ENCODE data around the gene RELCH.
"Not testable (repeated sequence)": the region's sequence is repeated elsewhere in the genome, so short reads cannot be mapped to it uniquely, and the experiment has no call there.

RELCH gene, protein sequence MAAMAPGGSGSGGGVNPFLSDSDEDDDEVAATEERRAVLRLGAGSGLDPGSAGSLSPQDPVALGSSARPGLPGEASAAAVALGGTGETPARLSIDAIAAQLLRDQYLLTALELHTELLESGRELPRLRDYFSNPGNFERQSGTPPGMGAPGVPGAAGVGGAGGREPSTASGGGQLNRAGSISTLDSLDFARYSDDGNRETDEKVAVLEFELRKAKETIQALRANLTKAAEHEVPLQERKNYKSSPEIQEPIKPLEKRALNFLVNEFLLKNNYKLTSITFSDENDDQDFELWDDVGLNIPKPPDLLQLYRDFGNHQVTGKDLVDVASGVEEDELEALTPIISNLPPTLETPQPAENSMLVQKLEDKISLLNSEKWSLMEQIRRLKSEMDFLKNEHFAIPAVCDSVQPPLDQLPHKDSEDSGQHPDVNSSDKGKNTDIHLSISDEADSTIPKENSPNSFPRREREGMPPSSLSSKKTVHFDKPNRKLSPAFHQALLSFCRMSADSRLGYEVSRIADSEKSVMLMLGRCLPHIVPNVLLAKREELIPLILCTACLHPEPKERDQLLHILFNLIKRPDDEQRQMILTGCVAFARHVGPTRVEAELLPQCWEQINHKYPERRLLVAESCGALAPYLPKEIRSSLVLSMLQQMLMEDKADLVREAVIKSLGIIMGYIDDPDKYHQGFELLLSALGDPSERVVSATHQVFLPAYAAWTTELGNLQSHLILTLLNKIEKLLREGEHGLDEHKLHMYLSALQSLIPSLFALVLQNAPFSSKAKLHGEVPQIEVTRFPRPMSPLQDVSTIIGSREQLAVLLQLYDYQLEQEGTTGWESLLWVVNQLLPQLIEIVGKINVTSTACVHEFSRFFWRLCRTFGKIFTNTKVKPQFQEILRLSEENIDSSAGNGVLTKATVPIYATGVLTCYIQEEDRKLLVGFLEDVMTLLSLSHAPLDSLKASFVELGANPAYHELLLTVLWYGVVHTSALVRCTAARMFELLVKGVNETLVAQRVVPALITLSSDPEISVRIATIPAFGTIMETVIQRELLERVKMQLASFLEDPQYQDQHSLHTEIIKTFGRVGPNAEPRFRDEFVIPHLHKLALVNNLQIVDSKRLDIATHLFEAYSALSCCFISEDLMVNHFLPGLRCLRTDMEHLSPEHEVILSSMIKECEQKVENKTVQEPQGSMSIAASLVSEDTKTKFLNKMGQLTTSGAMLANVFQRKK

DNA sequence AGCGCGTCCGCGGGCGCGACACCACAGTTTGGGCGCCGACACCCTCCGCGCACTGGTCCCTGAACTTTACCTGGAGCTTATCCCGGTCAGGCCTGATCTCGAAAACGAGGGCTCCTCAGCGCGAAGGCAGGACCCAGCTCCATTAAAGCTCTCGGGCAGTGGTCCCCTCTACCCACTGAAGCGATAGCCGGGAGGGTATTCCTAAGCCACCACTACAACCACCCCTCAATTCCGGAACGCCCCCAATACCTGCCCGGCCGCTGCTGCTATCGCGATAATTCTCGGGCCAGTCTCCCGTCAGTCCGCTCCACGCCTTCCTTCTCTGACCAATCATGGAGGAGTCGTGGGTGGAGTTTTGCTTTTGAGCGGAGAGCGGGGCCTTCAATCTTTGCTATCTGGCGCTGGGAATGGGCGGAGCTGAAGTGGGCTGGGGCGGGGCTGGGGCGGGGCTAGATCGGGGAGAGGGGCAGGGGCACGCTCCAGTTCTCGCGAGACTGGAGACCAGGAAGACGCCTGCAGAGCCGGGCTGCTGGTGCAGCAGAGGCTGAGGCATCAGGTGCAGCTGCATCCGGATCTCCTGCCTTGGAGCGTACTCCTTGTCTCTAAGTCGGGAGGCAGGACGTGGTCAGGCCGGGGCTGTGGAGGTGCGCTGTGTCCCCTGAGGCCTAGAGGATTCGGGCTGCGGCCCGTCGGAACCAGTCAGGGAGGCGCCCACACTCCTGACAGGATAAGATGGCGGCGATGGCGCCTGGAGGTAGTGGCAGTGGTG lies at the start of gene RELCH, which contains the start of gene PIGN:
RELCH (plus strand) TSS at position 482 of the 769 bp plus-strand sequence; CDS start at position 733, 251 bp downstream.
PIGN (minus strand) TSS at position 283 of the 769 bp plus-strand sequence. CDS start 25,703 bp downstream, outside the sequence.
- peak; percentile 98 for DNase-seq (ENCODE audit: low spot score)

DNA sequence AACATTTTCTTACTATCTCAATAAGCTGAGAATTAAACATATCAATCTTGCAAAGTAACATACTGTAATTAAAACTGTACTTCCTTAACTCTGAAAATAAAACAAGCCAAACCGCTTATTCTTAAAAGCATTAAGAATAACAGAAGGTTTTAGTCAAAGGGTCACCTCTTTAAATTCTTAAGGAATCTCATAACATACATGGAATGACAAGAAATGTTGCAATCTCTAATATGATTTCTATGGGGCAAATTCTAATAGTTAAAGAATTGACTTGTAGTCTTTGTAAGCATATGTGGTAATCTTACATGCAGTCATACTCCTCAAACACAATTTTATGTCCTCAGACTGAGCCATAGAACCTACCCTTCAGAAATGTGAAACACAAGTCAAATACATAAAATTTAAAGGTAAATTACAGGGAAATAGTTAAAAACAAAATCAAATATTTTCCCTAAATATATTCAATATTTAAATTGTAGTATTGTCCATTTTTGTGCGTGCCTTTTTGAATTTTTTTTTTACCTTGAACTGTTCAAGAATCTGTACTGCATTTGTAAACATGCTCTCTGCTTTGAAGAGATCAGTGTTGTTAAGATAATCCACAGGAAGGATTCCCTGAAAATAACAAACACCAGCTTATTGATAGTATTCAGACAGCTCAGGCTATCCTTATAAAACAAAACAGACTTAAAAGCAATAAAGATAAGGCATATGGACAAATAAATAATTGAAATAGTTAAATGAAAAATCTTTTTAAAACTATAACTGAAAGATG lies 48.4 kb upstream of the RELCH start:
- DNase-seq (ENCODE audit: low spot score), result no peak

DNA sequence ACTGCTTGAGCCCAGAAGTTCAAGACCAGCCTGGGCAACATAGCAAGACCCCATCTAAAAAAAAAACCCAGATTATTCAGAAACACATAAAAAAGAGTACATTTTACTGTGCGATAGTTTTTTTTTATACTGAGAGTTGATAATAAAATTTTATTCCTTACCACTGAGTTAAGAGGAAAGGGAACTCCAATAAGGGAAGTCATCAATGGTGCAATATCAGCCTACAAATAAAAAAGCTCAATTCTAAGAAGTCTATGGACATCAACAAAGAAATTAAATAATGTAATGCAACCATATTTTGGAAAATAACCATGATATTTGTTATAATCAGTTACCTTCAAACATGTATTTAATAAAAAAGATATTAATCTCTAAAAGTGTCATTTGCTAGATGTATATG lies 46.8 kb upstream of the RELCH start:
- no peak for DNase-seq (ENCODE audit: low spot score)

DNA sequence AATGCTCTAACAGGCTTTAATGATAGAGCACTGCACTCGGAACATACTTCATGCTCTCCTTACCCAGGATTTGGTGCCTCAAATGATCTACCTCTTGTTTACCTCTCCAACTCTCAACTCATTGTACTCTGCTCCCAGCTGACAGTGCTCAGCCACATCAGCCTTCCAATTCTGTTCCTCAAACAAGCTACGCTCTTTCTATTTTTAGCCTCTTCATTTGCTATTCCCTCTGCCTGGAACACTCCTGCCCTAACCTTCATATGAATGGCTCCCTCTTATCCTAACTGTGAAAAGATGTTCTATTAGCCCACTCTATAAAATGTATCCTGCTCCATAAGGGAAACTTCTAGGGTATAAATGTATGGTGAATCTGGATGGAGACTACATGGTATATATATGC lies 42.7 kb upstream of the RELCH start:
- no peak for DNase-seq (ENCODE audit: low spot score)

DNA sequence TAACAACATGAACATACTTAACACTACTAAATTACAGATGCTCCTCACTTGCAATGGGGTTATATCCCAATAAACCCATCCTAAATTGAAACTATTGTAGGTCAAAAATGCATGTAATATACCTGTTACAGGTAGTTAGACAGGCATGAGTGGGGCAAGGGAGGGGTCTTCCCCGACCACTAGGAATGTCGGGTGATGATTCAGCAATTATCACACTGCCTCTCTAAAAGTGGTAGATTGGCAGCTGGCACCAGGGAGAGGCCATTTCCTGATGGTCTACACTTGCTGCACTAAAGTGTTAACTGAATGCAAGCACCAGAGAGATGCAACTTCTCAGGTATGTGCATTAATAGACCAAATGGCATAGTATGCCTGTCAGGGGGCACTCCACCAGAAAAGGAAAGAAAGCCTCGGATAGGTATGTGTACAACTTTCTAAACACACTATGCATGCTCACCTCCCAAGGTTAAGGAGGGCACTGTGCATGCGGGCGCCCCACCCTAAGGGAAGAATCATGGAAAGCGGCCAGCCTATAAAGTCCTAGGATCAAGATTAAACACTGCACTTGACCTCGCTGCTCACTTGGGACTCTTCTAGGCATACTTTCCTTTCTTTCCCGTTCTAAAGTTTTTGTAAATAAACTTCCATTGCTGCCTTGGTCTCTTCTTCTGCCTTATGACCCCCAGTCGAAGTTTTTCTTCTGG lies 35.8 kb upstream of the RELCH start:
- no peak for DNase-seq (ENCODE audit: low spot score)

DNA sequence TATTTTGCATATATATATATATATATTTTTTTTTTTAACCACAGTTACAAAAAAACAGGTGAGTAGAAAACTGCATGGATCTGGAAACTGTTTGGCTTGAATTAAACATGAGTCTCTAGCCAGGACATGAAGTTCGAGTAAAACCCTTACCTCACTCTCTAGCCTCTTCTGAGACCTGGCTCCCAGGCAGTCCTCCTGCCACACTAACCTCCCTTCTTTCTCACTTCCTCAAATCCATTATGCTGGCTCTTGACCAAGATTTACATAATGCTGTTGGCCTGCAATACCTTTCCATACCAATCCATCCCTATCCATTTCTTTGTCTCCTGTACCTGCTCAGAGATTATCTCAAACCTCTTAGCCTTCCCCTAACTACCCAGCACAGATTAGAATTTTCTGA lies 34.2 kb upstream of the RELCH start:
- no peak for DNase-seq (ENCODE audit: low spot score)

DNA sequence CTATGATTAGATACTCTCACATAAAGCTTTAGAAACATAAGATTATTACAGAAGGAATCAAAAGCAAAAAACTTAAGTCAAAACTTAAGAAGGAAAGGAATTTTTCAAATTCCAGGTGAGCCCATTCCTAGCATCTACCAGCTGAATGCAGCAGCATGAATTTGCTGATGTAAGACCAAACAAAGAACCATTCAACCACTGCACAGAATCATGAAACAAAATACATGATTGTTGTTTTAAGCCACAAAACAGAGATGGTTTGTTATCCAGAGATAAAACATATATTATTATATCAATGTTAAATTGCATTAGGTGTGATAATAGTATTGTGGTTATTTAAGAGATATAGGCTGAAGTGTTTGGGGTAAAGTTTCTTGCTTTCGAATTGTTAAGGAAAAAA lies 29.2 kb upstream of the RELCH start:
- DNase-seq (ENCODE audit: low spot score), result no peak

DNA sequence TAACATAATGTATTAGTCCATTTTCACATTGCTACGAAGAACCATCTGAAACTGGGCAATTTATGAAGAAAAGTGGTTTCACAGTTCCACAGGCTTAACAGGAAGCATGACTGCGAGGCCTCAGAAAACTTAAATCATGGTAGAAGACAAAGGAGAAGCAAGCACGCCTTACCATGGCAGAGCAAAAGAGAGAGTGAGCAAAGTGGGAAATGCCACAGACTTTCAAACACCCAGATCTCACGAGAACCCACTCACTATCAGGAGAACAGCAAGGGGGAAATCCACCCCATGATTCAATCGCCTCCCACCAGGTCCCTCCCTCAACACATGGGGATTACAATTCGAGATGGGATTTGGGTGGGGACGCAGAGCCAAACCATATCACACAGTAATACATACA lies 22.7 kb upstream of the RELCH start:
- no peak for DNase-seq (ENCODE audit: low spot score)

DNA sequence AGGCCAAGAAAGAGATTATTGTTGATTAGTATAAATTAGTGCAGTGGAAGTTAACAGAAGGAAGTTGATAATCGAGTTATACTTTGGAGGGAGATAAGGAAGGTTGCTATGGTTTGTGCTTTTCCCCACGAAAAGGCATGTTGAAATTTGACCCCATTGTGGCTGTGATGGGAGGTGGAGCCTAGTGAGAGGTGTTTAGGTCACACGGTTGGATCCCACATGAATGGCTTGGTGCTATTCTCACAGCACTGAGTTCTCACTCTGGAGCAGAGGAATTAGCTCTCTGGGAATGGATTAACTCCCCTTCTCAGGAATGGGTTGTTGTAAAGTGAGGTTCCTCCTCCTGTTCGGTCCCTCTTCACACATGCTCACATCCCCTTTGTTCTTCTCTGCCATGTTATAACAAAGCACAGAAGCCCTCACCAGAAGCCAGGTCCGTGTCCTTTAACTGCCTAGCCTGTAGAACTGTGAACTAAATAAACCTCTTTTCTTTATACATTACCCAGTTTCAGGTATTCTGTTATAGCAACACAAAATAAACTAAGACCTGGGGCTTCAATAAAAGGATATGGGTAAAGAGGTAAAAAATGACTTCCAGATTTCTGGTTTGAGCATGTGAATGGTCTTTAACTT lies 22.1 kb upstream of the RELCH start:
- DNase-seq (ENCODE audit: low spot score), result no peak

DNA sequence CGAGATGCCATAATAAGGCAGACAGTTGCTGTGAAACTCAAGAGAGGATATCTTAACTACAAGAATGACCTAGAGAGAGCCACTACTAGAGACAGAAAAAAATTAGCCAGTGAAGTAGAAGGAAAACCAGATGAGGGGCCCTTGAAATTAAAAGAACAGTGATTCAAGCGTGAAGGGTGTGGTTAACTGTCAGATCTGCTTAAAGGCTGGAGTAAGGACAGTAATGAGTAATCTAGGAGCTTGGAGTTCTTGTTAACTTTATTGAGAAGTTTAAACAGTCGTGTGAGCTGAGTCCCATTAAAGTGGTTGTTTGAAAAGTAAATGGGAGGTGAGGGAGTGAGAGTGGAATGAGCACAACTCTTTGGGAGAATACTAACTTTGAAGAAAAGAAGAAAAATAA lies 21.5 kb upstream of the RELCH start:
- DNase-seq (ENCODE audit: low spot score), result no peak

DNA sequence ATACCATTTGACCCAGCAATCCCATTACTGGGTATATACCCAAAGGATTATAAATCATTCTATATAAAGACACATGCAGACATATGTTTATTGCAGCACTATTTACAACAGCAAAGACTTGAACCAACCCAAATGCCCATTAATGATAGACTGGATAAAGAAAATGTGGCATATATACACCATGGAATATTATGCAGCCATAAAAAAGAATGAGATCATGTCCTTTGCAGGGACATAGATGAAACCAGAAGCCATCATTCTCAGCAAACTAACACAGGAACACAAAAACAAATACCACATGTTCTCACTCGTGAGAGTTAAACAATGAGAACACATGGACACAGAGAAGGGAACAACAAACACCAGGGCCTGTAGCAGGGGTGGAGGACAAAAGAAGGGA lies 20.5 kb upstream of the RELCH start:
- DNase-seq (ENCODE audit: low spot score), result not testable (repeated sequence)

DNA sequence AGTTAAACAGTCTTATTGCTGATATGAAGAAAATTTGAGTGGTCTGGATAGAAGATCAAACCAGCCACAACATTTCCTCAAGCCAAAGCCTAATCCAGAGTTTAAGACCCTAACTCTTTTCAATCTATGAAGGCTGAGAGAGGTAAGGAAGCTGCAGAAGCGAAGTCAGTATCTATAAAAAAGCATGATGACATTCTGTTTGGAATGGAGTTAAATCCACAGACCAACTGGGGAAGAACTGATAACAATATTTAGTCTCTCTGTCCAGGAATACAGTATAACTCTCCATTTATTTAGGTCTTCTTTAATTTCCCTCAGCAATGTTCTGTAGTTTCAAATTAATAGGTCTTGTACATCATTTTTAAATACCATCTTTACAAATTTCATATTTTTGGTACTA lies 16.2 kb upstream of the RELCH start:
- DNase-seq (ENCODE audit: low spot score), result no peak

DNA sequence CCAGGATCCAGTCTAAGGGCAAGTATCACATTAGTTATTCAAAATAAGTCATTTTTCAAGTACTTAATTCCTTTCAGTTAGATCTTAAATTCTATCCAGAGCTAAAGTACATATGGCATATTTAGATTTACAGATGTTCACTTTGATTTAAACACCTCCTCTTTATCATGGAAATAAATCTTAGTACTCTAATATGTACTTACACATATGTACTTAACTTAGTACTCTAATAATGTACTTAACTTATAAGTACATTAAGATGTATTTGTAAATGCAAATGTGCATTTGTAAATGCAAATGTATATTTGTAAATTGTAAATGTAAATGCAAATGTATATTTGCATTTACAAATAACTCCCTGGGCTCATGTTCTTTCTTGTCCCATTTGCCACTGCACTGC lies 14.8 kb upstream of the RELCH start:
- DNase-seq (ENCODE audit: low spot score), result no peak

DNA sequence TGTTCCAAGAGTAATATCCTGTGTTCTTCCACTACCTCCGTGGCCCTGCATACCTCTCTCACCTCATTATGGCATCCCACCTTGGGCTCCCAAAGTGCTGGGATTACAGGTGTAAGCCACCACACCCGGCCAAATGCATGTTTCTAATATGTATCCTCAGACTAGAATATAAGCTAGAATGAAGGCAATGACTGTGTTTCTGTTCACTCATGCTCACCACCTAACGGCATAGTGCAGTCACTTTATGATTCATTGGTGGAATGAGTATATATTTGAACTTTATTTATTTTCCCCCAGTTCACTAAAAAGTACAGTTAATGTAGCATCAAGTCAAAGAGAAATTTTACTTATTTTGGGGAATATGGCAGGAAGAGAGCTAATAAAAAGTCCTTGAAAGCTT lies 11.5 kb upstream of the RELCH start:
- DNase-seq (ENCODE audit: low spot score), result no peak

DNA sequence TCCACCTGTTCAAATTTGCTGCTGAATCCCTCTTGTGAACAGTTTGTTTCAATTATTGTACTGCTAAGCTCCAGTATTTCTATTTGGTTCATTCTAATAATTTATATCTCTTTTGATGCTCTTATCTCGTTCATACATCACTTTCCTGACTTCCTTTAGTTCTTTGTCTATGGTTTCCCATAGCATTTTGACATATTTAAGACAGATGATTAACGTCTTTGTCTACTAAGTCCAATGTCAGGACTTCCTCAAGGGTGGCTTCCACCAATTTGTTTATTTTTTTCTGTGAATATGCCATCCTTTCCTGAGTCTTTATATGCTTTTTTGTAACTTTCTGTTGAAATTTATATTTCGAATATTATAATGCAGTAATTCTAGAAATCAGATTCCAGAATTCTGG lies 9.8 kb upstream of the RELCH start:
- DNase-seq (ENCODE audit: low spot score), result no peak

DNA sequence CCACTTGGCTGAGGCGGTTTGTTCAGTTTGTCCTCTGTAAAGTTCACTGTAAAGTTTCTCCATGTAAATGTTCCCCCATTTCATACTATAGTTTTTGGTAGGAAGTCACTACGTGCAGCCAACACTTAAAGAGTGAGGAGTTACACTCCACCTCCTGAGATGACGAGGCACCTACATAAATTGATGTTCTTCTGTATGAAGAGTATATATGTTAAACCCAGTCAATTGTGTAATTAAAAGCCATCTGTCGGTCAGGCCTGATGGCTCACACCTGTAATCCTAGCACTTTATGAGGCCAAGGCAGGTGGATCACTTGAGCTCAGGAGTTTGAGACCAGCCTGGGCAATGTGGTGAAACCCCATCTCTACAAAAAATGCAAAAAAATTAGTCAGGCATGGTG lies 7.8 kb upstream of the RELCH start:
- no peak for DNase-seq (ENCODE audit: low spot score)

DNA sequence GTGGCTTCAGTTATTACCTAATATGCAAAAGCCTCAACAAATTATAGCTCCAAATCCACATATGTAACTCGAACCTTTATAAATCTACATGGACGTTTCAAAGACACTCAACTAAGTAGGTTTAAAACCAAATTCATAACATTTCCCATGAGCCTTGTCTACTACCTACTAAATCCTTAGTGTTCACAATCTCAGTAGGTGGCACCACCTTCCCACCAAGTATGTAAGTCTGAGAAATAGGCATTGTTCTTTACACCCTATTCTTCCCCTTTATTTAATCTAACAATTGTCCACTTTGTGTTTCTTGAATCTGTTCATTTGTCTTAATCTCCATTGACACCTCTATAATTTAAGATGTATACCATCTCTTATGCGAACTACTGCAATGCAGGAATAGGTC lies 4.8 kb upstream of the RELCH start:
- DNase-seq (ENCODE audit: low spot score), result no peak

DNA sequence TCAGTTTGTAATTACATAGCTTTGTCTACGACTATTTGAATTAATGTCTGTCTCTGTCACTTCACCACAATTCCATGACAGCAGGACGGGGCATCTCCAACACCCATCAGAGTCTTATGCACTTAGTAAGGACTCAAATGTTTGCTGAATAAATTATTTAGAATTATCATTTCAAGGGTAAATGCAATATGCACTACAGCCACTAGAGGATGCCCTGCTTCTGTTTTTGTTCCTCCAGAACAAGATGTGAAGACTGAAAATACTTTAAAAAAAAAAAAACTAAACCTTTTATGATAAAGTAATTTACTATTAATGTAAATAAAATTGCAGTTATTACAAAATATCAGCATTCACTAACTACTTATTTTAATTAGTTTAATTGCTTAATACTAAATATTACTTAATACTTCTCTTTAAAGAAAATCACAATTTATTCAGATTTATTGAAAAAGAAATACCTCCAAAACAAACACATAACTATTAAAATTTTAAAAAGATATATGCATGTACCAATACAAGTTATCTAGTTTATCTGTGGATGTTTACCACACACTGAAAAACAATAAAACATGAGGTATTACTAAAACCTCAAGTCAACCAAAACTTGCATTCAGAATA lies 3.4 kb upstream of the RELCH start:
- peak; percentile 58 for DNase-seq (ENCODE audit: low spot score)

DNA sequence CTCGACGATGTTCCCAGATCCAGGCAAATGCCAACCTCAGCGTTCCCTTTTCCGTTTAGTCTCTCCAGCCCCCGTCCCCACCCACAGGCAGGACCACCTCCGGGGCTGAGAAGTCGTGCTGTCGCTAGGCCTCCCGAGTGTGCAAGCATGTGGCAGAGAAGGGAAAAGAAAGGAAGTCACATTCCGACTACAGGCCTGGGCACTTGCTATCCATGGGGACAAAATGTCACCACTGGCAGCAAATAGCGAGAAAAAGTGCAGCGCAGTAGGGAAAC lies 619 bp upstream of the RELCH start:
- no peak for DNase-seq (ENCODE audit: low spot score)

Measured in CD4-positive, alpha-beta T cell treated with Interleukin-6 at 100 ng/mL for 8 hours (primary cell).